ENCODE results near the gene PABPC1L. TPM values are rescaled to one million over a fixed set of nuclear protein-coding genes. Genes with fewer than 3 reads are reported as not detected.

Gene PABPC1L
- total RNA-seq, 1 experiment from 2014 or later, result 83.5 TPM

DNA sequence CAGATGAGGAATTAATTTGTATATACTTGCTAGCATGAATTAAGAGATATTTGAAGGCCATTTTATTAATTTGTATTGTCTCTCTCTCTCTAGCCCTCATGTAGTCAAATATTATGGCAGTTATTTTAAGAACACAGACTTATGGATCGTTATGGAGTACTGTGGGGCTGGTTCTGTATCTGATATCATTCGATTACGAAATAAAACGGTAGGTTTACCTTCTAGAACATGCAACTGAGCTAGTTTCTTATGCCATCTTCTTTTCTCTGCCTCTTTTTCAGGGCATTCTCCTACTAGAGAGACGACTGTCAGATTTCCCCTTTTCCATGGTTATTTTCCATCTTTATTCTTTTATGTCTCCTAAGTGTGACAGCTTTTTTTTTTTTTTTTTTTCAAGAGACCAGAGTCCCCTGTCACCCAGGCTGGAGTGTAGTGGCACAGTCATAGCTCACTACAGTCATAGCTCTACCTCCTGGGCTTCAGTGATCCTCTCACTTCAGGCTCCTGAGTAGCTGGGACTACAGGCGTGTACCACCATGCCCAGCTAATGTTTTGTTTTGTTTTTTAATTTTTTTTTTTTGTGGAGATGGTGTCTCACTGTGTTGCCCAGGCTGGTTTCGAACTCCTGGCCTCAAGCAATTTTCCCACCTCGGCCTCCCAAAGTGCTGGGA, 72.0 kb downstream of the PABPC1L start:
- DNase-seq, result no peak
- no peaks in the 10 kb centered on the region for H3K79me2 ChIP-seq (ENCODE audit: insufficient read depth, low read length)
- H3K36me3 Mint-ChIP-seq (ENCODE audit: insufficient read depth in 1 of 3, low read depth in 3 of 3), result peaks cover 5 to 58% (median 46%) of the 10 kb centered on the region in 3 experiments; a peak in 6 of 7 replicates
- H3K79me1 ChIP-seq (ENCODE audit: insufficient read depth, low read depth, low read length, poor library complexity, severe bottlenecking), result no peaks in the 10 kb centered on the region
- H4K8ac ChIP-seq (replicated peaks; ENCODE audit: insufficient read length, low read depth, low read length), result no peak overlapping the region
- H2AFZ ChIP-seq (ENCODE audit: low read length), result no peak overlapping the region
- H3K23me2 ChIP-seq (ENCODE audit: insufficient read length, low read depth, low read length, poor library complexity, severe bottlenecking), result no peaks in the 10 kb centered on the region
- no peak overlapping the region for H3K27ac Mint-ChIP-seq
- no peak overlapping the region for H3K4ac ChIP-seq (ENCODE audit: low read depth, low read length)
- H3K27ac ChIP-seq (ENCODE audit: insufficient read length, low read depth, low read length), result no peak overlapping the region
- TF ChIP-seq, protein P1, sequence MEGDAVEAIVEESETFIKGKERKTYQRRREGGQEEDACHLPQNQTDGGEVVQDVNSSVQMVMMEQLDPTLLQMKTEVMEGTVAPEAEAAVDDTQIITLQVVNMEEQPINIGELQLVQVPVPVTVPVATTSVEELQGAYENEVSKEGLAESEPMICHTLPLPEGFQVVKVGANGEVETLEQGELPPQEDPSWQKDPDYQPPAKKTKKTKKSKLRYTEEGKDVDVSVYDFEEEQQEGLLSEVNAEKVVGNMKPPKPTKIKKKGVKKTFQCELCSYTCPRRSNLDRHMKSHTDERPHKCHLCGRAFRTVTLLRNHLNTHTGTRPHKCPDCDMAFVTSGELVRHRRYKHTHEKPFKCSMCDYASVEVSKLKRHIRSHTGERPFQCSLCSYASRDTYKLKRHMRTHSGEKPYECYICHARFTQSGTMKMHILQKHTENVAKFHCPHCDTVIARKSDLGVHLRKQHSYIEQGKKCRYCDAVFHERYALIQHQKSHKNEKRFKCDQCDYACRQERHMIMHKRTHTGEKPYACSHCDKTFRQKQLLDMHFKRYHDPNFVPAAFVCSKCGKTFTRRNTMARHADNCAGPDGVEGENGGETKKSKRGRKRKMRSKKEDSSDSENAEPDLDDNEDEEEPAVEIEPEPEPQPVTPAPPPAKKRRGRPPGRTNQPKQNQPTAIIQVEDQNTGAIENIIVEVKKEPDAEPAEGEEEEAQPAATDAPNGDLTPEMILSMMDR (conservative IDR thresholded peaks at IDR 0.05), result no peak
- no peaks in the 10 kb centered on the region for H3K9me3 Mint-ChIP-seq
- no peak overlapping the region for H3K4me2 ChIP-seq (ENCODE audit: insufficient read depth, insufficient read length, low read length)
- no peak overlapping the region for H2BK15ac ChIP-seq (ENCODE audit: low read depth, low read length)
- no peak overlapping the region for H4K91ac ChIP-seq (ENCODE audit: insufficient read length, low read depth, low read length)
- H3K27me3 Mint-ChIP-seq (ENCODE audit: low read depth), result no peaks in the 10 kb centered on the region
- H3K4me3 Mint-ChIP-seq, result no peak overlapping the region
- H3K9ac ChIP-seq (ENCODE audit: extremely low read depth, insufficient read length, low read length), result no peak overlapping the region
- H3K23ac ChIP-seq (ENCODE audit: insufficient read length, low read depth, low read length), result no peak overlapping the region
- H2BK120ac ChIP-seq (ENCODE audit: low read depth, low read length, poor library complexity, severe bottlenecking), result no peak overlapping the region
- H3K4me1 Mint-ChIP-seq, result no peaks in the 10 kb centered on the region
- no peak overlapping the region for H2AK5ac ChIP-seq (ENCODE audit: insufficient read length, low read length)
- no peak overlapping the region for H2BK5ac ChIP-seq (ENCODE audit: insufficient read length, low read length)
- no peak overlapping the region for H3K56ac ChIP-seq (ENCODE audit: insufficient read length, low read depth, low read length)
- no peak overlapping the region for H3K14ac ChIP-seq (ENCODE audit: insufficient read depth, low read length)
- no peaks in the 10 kb centered on the region for H4K20me1 ChIP-seq (ENCODE audit: control insufficient read depth, insufficient read depth, insufficient read length)
- no peak overlapping the region for H2BK20ac ChIP-seq (ENCODE audit: low read depth, low read length, poor library complexity, severe bottlenecking)
- no peaks in the 10 kb centered on the region for H3K9me3 ChIP-seq (ENCODE audit: control insufficient read depth, low read depth, low read length)
- H4K5ac ChIP-seq (ENCODE audit: insufficient read length, low read depth, low read length), result no peak overlapping the region
- H3K27me3 ChIP-seq (ENCODE audit: insufficient read depth, low read length), result no peaks in the 10 kb centered on the region
- no peak overlapping the region for H3T11ph ChIP-seq (ENCODE audit: low read length)
- H2BK12ac ChIP-seq (ENCODE audit: insufficient read length, low read depth, low read length), result no peak overlapping the region
- H3K4me1 ChIP-seq (ENCODE audit: insufficient read depth, low read length), result no peaks in the 10 kb centered on the region
- WGBS (ENCODE audit: extremely low coverage, insufficient read length, low lambda C conversion rate), result no CpG with 5 or more reads among the region's 8 CpGs
- no peak overlapping the region for H3K18ac ChIP-seq (ENCODE audit: insufficient read length, low read depth, low read length)
